Muscle layer of colon (tissue), 2 donors: ENCODE results near the gene DLK2.
A peak's percentile ranks its signal among the peaks of the same experiment; 100 is the strongest.
"Not testable (repeated sequence)": the region's sequence is repeated elsewhere in the genome, so short reads cannot be mapped to it uniquely, and the experiment has no call there.

Experiments
- H3K27ac ChIP-seq: one replicate; pipeline ENCODE4 v1.7.0; 2013; ENCODE audit warnings: low read depth, mild to moderate bottlenecking, low read length, moderate library complexity
- H3K27me3 ChIP-seq, 2 donors: one replicate each; pipeline ENCODE4 v1.7.0; 2013; ENCODE audit warnings: low read length in 2 of 2, mild to moderate bottlenecking in 2 of 2; ENCODE audit not compliant: insufficient read depth in 2 of 2, control insufficient read depth in 1 of 2
- H3K36me3 ChIP-seq: one replicate; pipeline ENCODE4 v1.7.0; 2013; ENCODE audit warnings: mild to moderate bottlenecking, low read length; ENCODE audit not compliant: insufficient read depth
- H3K4me1 ChIP-seq: one replicate; pipeline ENCODE4 v1.7.0; 2013; ENCODE audit warnings: mild to moderate bottlenecking, low read length; ENCODE audit not compliant: insufficient read depth
- H3K4me3 ChIP-seq, 2 donors: one replicate each; pipeline ENCODE4 v1.7.0; 2013; ENCODE audit warnings: low read length in 2 of 2, low read depth in 1 of 2, mild to moderate bottlenecking in 1 of 2, moderate library complexity in 1 of 2
- H3K9ac ChIP-seq: one replicate; pipeline ENCODE4 v1.7.0; 2013; ENCODE audit warnings: low read length
- H3K9me3 ChIP-seq: one replicate; pipeline ENCODE4 v1.7.0; 2013; ENCODE audit warnings: mild to moderate bottlenecking, low read length
- donor health status: abdominal sarcoma.
- donor health status: Adenocarcinoma of cecum.

DLK2 gene

GRCh38 chr6:43455531-43456428 is at the start of gene DLK2:
Gene DLK2, minus strand, starts transcription at chr6:43455548. Its CDS starts 723 bp downstream, at chr6:43454825.
- Histone ChIP-seq H3K4me1 (peaks cover 4% of the 10 kb centered on the region), H3K9me3 (no peaks in the 10 kb centered on the region), H3K27me3 (peaks cover 7 to 33% of the 10 kb centered on the region in 2 donors), H3K36me3 (no peaks in the 10 kb centered on the region), H3K27ac (no peak within 1 kb of the TSS), H3K4me3 (peak within 1 kb of the TSS; percentile 35 to 47), H3K9ac (no peak within 1 kb of the TSS)

GRCh38 chr6:43503443-43503842 is 48.1 kb upstream of the DLK2 start:
- peaks cover 69% of the 10 kb centered on the region for H3K36me3 ChIP-seq
- H3K4me1 ChIP-seq = peaks cover 8% of the 10 kb centered on the region
- no peaks in the 10 kb centered on the region for H3K9me3 ChIP-seq
- no peak overlapping the region for H3K9ac ChIP-seq
- H3K4me3 ChIP-seq = no peak overlapping the region
- H3K27ac ChIP-seq = no peak overlapping the region
- peaks cover 0 to 6% of the 10 kb centered on the region in 2 donors for H3K27me3 ChIP-seq

GRCh38 chr6:43502666-43503065 is 47.3 kb upstream of the DLK2 start:
- Histone ChIP-seq H3K9me3 (no peaks in the 10 kb centered on the region), H3K27ac (no peak overlapping the region), H3K36me3 (peaks cover 76% of the 10 kb centered on the region), H3K9ac (no peak overlapping the region), H3K27me3 (no peaks in the 10 kb centered on the region), H3K4me3 (no peak overlapping the region), H3K4me1 (peaks cover 8% of the 10 kb centered on the region)

- Histone ChIP-seq H3K9ac (no peak overlapping the region), H3K27ac (no peak overlapping the region), H3K9me3 (no peaks in the 10 kb centered on the region), H3K27me3 (no peaks in the 10 kb centered on the region), H3K4me3 (no peak overlapping the region), H3K36me3 (peaks cover 77% of the 10 kb centered on the region), H3K4me1 (peaks cover 13% of the 10 kb centered on the region)
Measured at GRCh38 chr6:43500921-43501320, 45.6 kb upstream of the DLK2 start.

- Histone ChIP-seq H3K9me3 (no peaks in the 10 kb centered on the region), H3K9ac (no peak overlapping the region), H3K27ac (no peak overlapping the region), H3K4me3 (no peak overlapping the region), H3K27me3 (no peaks in the 10 kb centered on the region), H3K36me3 (peaks cover 63% of the 10 kb centered on the region), H3K4me1 (peaks cover 21% of the 10 kb centered on the region)
Measured at GRCh38 chr6:43499028-43499815, 43.9 kb upstream of the DLK2 start.

- not testable (repeated sequence) for H3K9ac ChIP-seq, H3K4me3 ChIP-seq, H3K9me3 ChIP-seq, H3K27me3 ChIP-seq, H3K27ac ChIP-seq
- H3K36me3 ChIP-seq = peaks cover 58% of the 10 kb centered on the region
- peaks cover 22% of the 10 kb centered on the region for H3K4me1 ChIP-seq
Measured at GRCh38 chr6:43498291-43498690, 42.9 kb upstream of the DLK2 start.

- H3K27me3 ChIP-seq = no peaks in the 10 kb centered on the region
- H3K9ac ChIP-seq = no peak overlapping the region
- H3K36me3 ChIP-seq = peaks cover 55% of the 10 kb centered on the region
- H3K4me3 ChIP-seq = no peak overlapping the region
- peaks cover 28% of the 10 kb centered on the region for H3K4me1 ChIP-seq
- no peak overlapping the region for H3K27ac ChIP-seq
- no peaks in the 10 kb centered on the region for H3K9me3 ChIP-seq
Measured at GRCh38 chr6:43497689-43498088, 42.3 kb upstream of the DLK2 start.

GRCh38 chr6:43497129-43497396 is 41.7 kb upstream of the DLK2 start:
- Histone ChIP-seq H3K27me3 (no peaks in the 10 kb centered on the region), H3K36me3 (peaks cover 48% of the 10 kb centered on the region), H3K9ac (no peak overlapping the region), H3K4me3 (no peak overlapping the region), H3K9me3 (no peaks in the 10 kb centered on the region), H3K27ac (no peak overlapping the region), H3K4me1 (peaks cover 35% of the 10 kb centered on the region)

GRCh38 chr6:43496370-43497128 is 41.2 kb upstream of the DLK2 start:
- H3K4me1 ChIP-seq = peaks cover 39% of the 10 kb centered on the region

GRCh38 chr6:43495409-43495941 is 40.1 kb upstream of the DLK2 start:
- H3K4me3 ChIP-seq = no peak overlapping the region
- no peaks in the 10 kb centered on the region for H3K9me3 ChIP-seq
- H3K27me3 ChIP-seq = no peaks in the 10 kb centered on the region
- no peak overlapping the region for H3K9ac ChIP-seq
- peaks cover 34% of the 10 kb centered on the region for H3K36me3 ChIP-seq
- peaks cover 39% of the 10 kb centered on the region for H3K4me1 ChIP-seq
- no peak overlapping the region for H3K27ac ChIP-seq

More at GRCh38 chr6:43496370-43497128, 41.2 kb upstream of the DLK2 start:
- Histone ChIP-seq H3K36me3 (peaks cover 44% of the 10 kb centered on the region), H3K9ac (no peak overlapping the region), H3K4me3 (no peak overlapping the region), H3K27ac (no peak overlapping the region), H3K9me3 (no peaks in the 10 kb centered on the region), H3K27me3 (no peaks in the 10 kb centered on the region)

- Histone ChIP-seq H3K36me3 (peaks cover 29% of the 10 kb centered on the region), H3K4me3 (no peak overlapping the region), H3K27ac (no peak overlapping the region), H3K9me3 (no peaks in the 10 kb centered on the region), H3K27me3 (no peaks in the 10 kb centered on the region), H3K4me1 (peaks cover 39% of the 10 kb centered on the region), H3K9ac (no peak overlapping the region)
Measured at GRCh38 chr6:43494766-43495165, 39.4 kb upstream of the DLK2 start.
